PFSK-1 (cell line): Measurements from ENCODE around the gene AP1G2.

Source experiments
- POLR2AphosphoS5 ChIP-seq: IDR thresholded peaks from 2 replicates; pipeline ENCODE4 v1.6.1; 2012; ENCODE audit warnings: low read depth, mild to moderate bottlenecking, control low read depth, low read length, moderate library complexity
- TAF1 ChIP-seq: IDR thresholded peaks from 2 replicates; pipeline ENCODE4 v1.6.1; 2012; ENCODE audit warnings: low read length, control low read depth, borderline replicate concordance; ENCODE audit not compliant: insufficient read depth
- TF ChIP-seq, protein P1 (sequence below), 2 experiments: IDR thresholded peaks; 2 replicates each; pipeline versions ENCODE4 v1.6.1 to v1.8.0; 2011 to 2012; ENCODE audit warnings: low read depth in 2 of 2, low read length in 2 of 2, control low read depth in 1 of 2, inconsistent platforms in 1 of 2, mild to moderate bottlenecking in 1 of 2, moderate library complexity in 1 of 2; ENCODE audit not compliant: insufficient read depth in 1 of 2

DNA sequence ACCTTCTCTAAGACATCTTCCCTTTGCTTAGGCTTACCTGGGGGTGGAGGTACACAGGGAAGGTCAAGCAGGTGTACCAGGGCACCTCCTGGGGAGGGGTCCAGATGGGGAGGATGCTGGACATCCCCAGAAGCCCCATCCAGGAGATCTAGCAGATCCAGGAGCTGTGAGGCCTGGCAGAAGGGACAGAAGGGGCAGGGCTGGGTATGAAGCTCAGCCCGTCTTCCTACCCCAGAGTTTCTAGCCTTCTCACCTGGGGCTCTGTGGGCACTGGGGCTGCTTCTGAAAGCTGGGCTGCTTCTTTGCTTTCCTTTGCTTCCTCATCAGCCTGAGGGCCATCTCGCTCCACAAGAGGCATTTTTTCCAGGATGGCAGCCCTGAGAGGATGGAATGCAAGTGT is 6.3 kb downstream of the AP1G2 start:
- TF ChIP-seq POLR2AphosphoS5 (no peak), TAF1 (no peak)
- TF ChIP-seq, protein P1, sequence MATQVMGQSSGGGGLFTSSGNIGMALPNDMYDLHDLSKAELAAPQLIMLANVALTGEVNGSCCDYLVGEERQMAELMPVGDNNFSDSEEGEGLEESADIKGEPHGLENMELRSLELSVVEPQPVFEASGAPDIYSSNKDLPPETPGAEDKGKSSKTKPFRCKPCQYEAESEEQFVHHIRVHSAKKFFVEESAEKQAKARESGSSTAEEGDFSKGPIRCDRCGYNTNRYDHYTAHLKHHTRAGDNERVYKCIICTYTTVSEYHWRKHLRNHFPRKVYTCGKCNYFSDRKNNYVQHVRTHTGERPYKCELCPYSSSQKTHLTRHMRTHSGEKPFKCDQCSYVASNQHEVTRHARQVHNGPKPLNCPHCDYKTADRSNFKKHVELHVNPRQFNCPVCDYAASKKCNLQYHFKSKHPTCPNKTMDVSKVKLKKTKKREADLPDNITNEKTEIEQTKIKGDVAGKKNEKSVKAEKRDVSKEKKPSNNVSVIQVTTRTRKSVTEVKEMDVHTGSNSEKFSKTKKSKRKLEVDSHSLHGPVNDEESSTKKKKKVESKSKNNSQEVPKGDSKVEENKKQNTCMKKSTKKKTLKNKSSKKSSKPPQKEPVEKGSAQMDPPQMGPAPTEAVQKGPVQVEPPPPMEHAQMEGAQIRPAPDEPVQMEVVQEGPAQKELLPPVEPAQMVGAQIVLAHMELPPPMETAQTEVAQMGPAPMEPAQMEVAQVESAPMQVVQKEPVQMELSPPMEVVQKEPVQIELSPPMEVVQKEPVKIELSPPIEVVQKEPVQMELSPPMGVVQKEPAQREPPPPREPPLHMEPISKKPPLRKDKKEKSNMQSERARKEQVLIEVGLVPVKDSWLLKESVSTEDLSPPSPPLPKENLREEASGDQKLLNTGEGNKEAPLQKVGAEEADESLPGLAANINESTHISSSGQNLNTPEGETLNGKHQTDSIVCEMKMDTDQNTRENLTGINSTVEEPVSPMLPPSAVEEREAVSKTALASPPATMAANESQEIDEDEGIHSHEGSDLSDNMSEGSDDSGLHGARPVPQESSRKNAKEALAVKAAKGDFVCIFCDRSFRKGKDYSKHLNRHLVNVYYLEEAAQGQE (IDR thresholded peaks at IDR 0.05; ENCODE audit: insufficient read depth in 1 of 2, low read depth in 2 of 2, low read length in 2 of 2): no peak
